H1 (cell line): ENCODE data around the gene CORO1C. TPM values are rescaled to one million over a fixed set of nuclear protein-coding genes. Genes with fewer than 3 reads are reported as not detected.

Experiments used
- CTCF ChIA-PET: fragments of 300-600 bp; sonication (Branson Sonifier 250); formaldehyde crosslinking; loops from one replicate; lab custom pipeline; 2021; ENCODE audit not compliant: partially characterized antibody; lab: Charles Lee
- POLR2A ChIA-PET: fragments of 300-600 bp; sonication (Branson Sonifier 250); formaldehyde crosslinking; loops from one replicate; lab custom pipeline; 2021; ENCODE audit warnings: inconsistent platforms; ENCODE audit not compliant: partially characterized antibody; lab: Charles Lee
- DNase-seq, 2 experiments: peaks; one replicate each; pipeline versions ENCODE4 v3.0.0 to v3.0.0-alpha.2; 2010 to 2022; ENCODE audit warnings: low spot score in 2 of 2, low read depth in 1 of 2, mixed read lengths in 1 of 2
- FAIRE-seq: peaks from 2 replicates; lab custom pipeline; 2011; peaks lifted over from hg19 to GRCh38; lab: Jason Lieb, UNC
- H2AFZ ChIP-seq: 2 replicates; pipeline ENCODE4 v1.8.1; 2012; ENCODE audit warnings: low read length, inconsistent platforms
- H2AK5ac ChIP-seq: 2 replicates; pipeline ENCODE4 v1.6.1; 2013; ENCODE audit warnings: low read depth, low read length
- H2BK120ac ChIP-seq: replicated peaks from 2 replicates; pipeline ENCODE3; 2013; ENCODE audit warnings: low read depth, low read length, inconsistent platforms
- H2BK12ac ChIP-seq: 2 replicates; pipeline ENCODE4 v1.6.1; 2013; ENCODE audit warnings: low read depth, low read length
- H2BK15ac ChIP-seq: 2 replicates; pipeline ENCODE4 v1.6.1; 2013; ENCODE audit warnings: low read length
- H2BK20ac ChIP-seq: 2 replicates; pipeline ENCODE4 v1.6.1; 2013; ENCODE audit warnings: low read length
- H2BK5ac ChIP-seq: 2 replicates; pipeline ENCODE4 v1.6.1; 2013; ENCODE audit warnings: low read depth, low read length
- H3K14ac ChIP-seq: 2 replicates; pipeline ENCODE4 v1.6.1; 2013; ENCODE audit warnings: inconsistent platforms; ENCODE audit not compliant: insufficient read length
- H3K18ac ChIP-seq: 2 replicates; pipeline ENCODE4 v1.6.1; 2013; ENCODE audit warnings: low read length; ENCODE audit errors: extremely low read depth
- H3K23ac ChIP-seq: 2 replicates; pipeline ENCODE4 v1.6.1; 2013; ENCODE audit warnings: inconsistent platforms; ENCODE audit not compliant: insufficient read length
- H3K23me2 ChIP-seq: 2 replicates; pipeline ENCODE4 v1.6.1; 2013; ENCODE audit warnings: low read depth, low read length
- H3K27ac ChIP-seq: 2 replicates; pipeline ENCODE4 v1.6.1; 2011; ENCODE audit warnings: low read depth, low read length, inconsistent platforms
- H3K27me3 ChIP-seq, 4 experiments: replicated peaks in 1 of 4; 1 replicate in 1 of 4; 2 replicates in 3 of 4; pipeline versions ENCODE4 v1.6.1 to v1.8.1; 2011 to 2013; ENCODE audit warnings: low read length in 3 of 4, mild to moderate bottlenecking in 3 of 4, inconsistent platforms in 2 of 4, mixed read lengths in 2 of 4, moderate library complexity in 1 of 4; ENCODE audit not compliant: control insufficient read depth in 3 of 4, insufficient read depth in 3 of 4; ENCODE audit errors: extremely low read depth in 1 of 4
- H3K36me3 ChIP-seq, 4 experiments: 2 replicates each; pipeline versions ENCODE4 v1.6.1 to v1.8.1; 2011 to 2013; ENCODE audit warnings: mild to moderate bottlenecking in 4 of 4, low read length in 3 of 4, moderate library complexity in 2 of 4, control low read depth in 1 of 4, inconsistent platforms in 1 of 4; ENCODE audit not compliant: insufficient read depth in 4 of 4, control insufficient read depth in 2 of 4
- H3K4ac ChIP-seq: replicated peaks from 2 replicates; pipeline ENCODE3; 2013; ENCODE audit warnings: low read length, low read depth, mixed read lengths, inconsistent platforms; ENCODE audit not compliant: insufficient read length
- H3K4me1 ChIP-seq, 4 experiments: replicated peaks in 1 of 4; 1 replicate in 1 of 4; 2 replicates in 3 of 4; pipeline versions ENCODE4 v1.6.1 to v1.8.1; 2011 to 2013; ENCODE audit warnings: low read length in 3 of 4, inconsistent platforms in 2 of 4, mixed read lengths in 1 of 4; ENCODE audit not compliant: insufficient read depth in 4 of 4, control insufficient read depth in 3 of 4
- H3K4me2 ChIP-seq, 2 experiments: 2 replicates each; pipeline versions ENCODE4 v1.6.1 to v1.8.1; 2011 to 2013; ENCODE audit warnings: low read depth in 2 of 2, low read length in 2 of 2, control low read depth in 1 of 2, inconsistent platforms in 1 of 2, mild to moderate bottlenecking in 1 of 2; ENCODE audit not compliant: insufficient read depth in 1 of 2
- H3K4me3 ChIP-seq, 4 experiments: fragments of 200-600, 300-600 bp in 1 of 4; sonication (generic), shearing (Covaris generic), sonication (Bioruptor Twin) in 1 of 4; 2 replicates each; pipeline versions ENCODE4 v1.5.1 to v1.8.1; 2011 to 2016; ENCODE audit warnings: low read length in 4 of 4, low read depth in 3 of 4, control low read depth in 2 of 4, inconsistent platforms in 2 of 4, mild to moderate bottlenecking in 2 of 4, mixed read lengths in 1 of 4, moderate library complexity in 1 of 4; ENCODE audit not compliant: insufficient read depth in 2 of 4; ENCODE audit errors: extremely low read depth in 1 of 4
- H3K56ac ChIP-seq: replicated peaks from 2 replicates; pipeline ENCODE3; 2013; ENCODE audit warnings: low read depth, mild to moderate bottlenecking, mixed read lengths, low read length, inconsistent platforms; ENCODE audit not compliant: insufficient read length
- H3K79me1 ChIP-seq: 2 replicates; pipeline ENCODE4 v1.6.1; 2013; ENCODE audit warnings: low read depth, low read length, control low read depth
- H3K79me2 ChIP-seq, 2 experiments: 2 replicates each; pipeline versions ENCODE4 v1.6.1 to v1.8.1; 2012 to 2013; ENCODE audit warnings: low read length in 2 of 2, mild to moderate bottlenecking in 2 of 2, inconsistent platforms in 1 of 2; ENCODE audit not compliant: insufficient read depth in 2 of 2, control insufficient read depth in 1 of 2
- H3K9ac ChIP-seq, 4 experiments: replicated peaks in 1 of 4; 1 replicate in 1 of 4; 2 replicates in 3 of 4; pipeline versions ENCODE4 v1.6.1 to v1.8.1; 2011 to 2013; ENCODE audit warnings: low read depth in 3 of 4, low read length in 3 of 4, control low read depth in 2 of 4, mild to moderate bottlenecking in 2 of 4, moderate library complexity in 2 of 4, inconsistent platforms in 1 of 4; ENCODE audit errors: extremely low read depth in 1 of 4
- H3K9me3 ChIP-seq, 2 experiments: 2 replicates each; pipeline versions ENCODE4 v1.6.1 to v1.8.1; 2012 to 2013; ENCODE audit warnings: mild to moderate bottlenecking in 2 of 2, moderate library complexity in 2 of 2, control low read depth in 1 of 2, inconsistent platforms in 1 of 2, low read depth in 1 of 2, low read length in 1 of 2, mixed read lengths in 1 of 2; ENCODE audit not compliant: insufficient read depth in 2 of 2
- H4K20me1 ChIP-seq, 2 experiments: replicated peaks in 1 of 2; 2 replicates each; pipeline versions ENCODE3 to v1.8.1; 2011 to 2013; ENCODE audit warnings: inconsistent platforms in 2 of 2, low read length in 2 of 2, mild to moderate bottlenecking in 1 of 2; ENCODE audit not compliant: insufficient read depth in 2 of 2, control insufficient read depth in 1 of 2
- H4K5ac ChIP-seq: 2 replicates; pipeline ENCODE4 v1.6.1; 2013; ENCODE audit warnings: low read length, low read depth, mixed read lengths, inconsistent platforms; ENCODE audit not compliant: insufficient read length
- H4K8ac ChIP-seq: 2 replicates; pipeline ENCODE4 v1.8.0; 2013; ENCODE audit warnings: mild to moderate bottlenecking, moderate library complexity, low read length, inconsistent platforms; ENCODE audit not compliant: insufficient read depth; ENCODE audit errors: extremely low read depth
- H4K91ac ChIP-seq: replicated peaks from 2 replicates; pipeline ENCODE3; 2013; ENCODE audit warnings: low read length, mixed read lengths, inconsistent platforms; ENCODE audit not compliant: insufficient read length
- ASH2L ChIP-seq: fragments of 200-600, 300-600 bp; sonication (generic); IDR thresholded peaks from one replicate; pipeline ENCODE4 v1.7.1; 2017; ENCODE audit warnings: low read length
- BACH1 ChIP-seq: IDR thresholded peaks from 2 replicates; pipeline ENCODE4 v1.6.1; 2012; ENCODE audit warnings: low read length, improper control_type of control experiment
- CBX5 ChIP-seq: fragments of 300-800, 300-1000 bp; sonication (generic); IDR thresholded peaks from 2 replicates; pipeline ENCODE4 v1.7.1; 2016; ENCODE audit warnings: antibody characterized with exemption, low read length, low read depth
- CHD2 ChIP-seq: IDR thresholded peaks from 2 replicates; pipeline ENCODE4 v1.6.1; 2012; ENCODE audit warnings: low read length, improper control_type of control experiment
- EGR1 ChIP-seq: IDR thresholded peaks from 2 replicates; pipeline ENCODE4 v1.6.1; 2011; ENCODE audit warnings: low read depth, low read length, borderline replicate concordance
- FOSL1 ChIP-seq: IDR thresholded peaks from 2 replicates; pipeline ENCODE4 v1.6.1; 2011; ENCODE audit warnings: mild to moderate bottlenecking, low read depth, low read length, moderate library complexity; ENCODE audit not compliant: insufficient read depth
- GTF2F1 ChIP-seq: IDR thresholded peaks from 2 replicates; pipeline ENCODE4 v1.6.1; 2012; ENCODE audit warnings: low read depth, low read length, improper control_type of control experiment, borderline replicate concordance
- KDM4A ChIP-seq: IDR thresholded peaks from one replicate; pipeline ENCODE4 v1.7.1; 2012; ENCODE audit warnings: low read depth, mild to moderate bottlenecking, moderate library complexity, low read length, inconsistent platforms; ENCODE audit not compliant: severe bottlenecking
- NRF1 ChIP-seq: IDR thresholded peaks from 2 replicates; pipeline ENCODE4 v1.6.1; 2011; ENCODE audit warnings: mild to moderate bottlenecking, low read depth, low read length, improper control_type of control experiment
- SAP30 ChIP-seq: fragments of 300-600 bp; sonication (generic); IDR thresholded peaks from 2 replicates; pipeline ENCODE4 v1.7.1; 2012; ENCODE audit warnings: low read length, moderate library complexity, mild to moderate bottlenecking, inconsistent platforms; ENCODE audit not compliant: insufficient read depth, insufficient replicate concordance
- SP2 ChIP-seq: IDR thresholded peaks from 2 replicates; pipeline ENCODE4 v1.6.1; 2012; ENCODE audit warnings: mild to moderate bottlenecking, low read length, inconsistent platforms
- SP4 ChIP-seq: IDR thresholded peaks from 2 replicates; pipeline ENCODE4 v1.6.1; 2012; ENCODE audit warnings: low read length, inconsistent platforms
- SUZ12 ChIP-seq: fragments of 200-600 bp; sonication (generic); IDR thresholded peaks from 2 replicates; pipeline ENCODE4 v1.6.1; 2012; ENCODE audit warnings: mild to moderate bottlenecking, inconsistent platforms, low read length, moderate library complexity, mixed read lengths
- WGBS, 2 experiments: shearing (Covaris generic) in 1 of 2; methylation state at CpG; one replicate each; pipeline versions ENCODE4 v1.1.6 to v1.1.7; 2013 to 2015; ENCODE audit warnings: low lambda C conversion rate in 2 of 2, mixed read lengths in 2 of 2, inconsistent platforms in 1 of 2, low coverage in 1 of 2, missing lambda C conversion rate in 1 of 2; ENCODE audit not compliant: insufficient replicate concordance in 2 of 2, insufficient coverage in 1 of 2, insufficient read length in 1 of 2; ENCODE audit errors: extremely low coverage in 1 of 2, missing lambda C conversion rate in 1 of 2; 5-methylcytosine and 5-hydroxymethylcytosine counted together
- polyA plus RNA-seq, 7 experiments: library from polyadenylated mRNA; depleted of rRNA in 3 of 7; stranded (reverse) in 5 of 7; unstranded in 2 of 7; fragments of >200 nt in 5 of 7; fragments of 200-250 nt in 2 of 7; gene quantifications; 1 replicate in 5 of 7; 2 replicates in 1 of 7; 4 replicates in 1 of 7; pipeline versions ENCODE4 v1.2.1 to v1.2.3, GENCODE V29; 2011 to 2013; ENCODE audit warnings: missing spikeins in 2 of 7, mixed read lengths in 2 of 7
- total RNA-seq: library from RNA; stranded (reverse); fragmentation: NEBNext Ultra II Directional; extraction: Animal tissue kit (Norgen Biotek cat#: 25700); gene quantifications from 2 replicates; pipeline ENCODE4 v1.2.1, GENCODE V29; 2021

Gene CORO1C
- total and polyA plus RNA-seq, 2 of the 8 experiments (the other 6 are each of a cell fraction or from before 2014, with no cell fraction given): 72.7 to 120 TPM

DNA sequence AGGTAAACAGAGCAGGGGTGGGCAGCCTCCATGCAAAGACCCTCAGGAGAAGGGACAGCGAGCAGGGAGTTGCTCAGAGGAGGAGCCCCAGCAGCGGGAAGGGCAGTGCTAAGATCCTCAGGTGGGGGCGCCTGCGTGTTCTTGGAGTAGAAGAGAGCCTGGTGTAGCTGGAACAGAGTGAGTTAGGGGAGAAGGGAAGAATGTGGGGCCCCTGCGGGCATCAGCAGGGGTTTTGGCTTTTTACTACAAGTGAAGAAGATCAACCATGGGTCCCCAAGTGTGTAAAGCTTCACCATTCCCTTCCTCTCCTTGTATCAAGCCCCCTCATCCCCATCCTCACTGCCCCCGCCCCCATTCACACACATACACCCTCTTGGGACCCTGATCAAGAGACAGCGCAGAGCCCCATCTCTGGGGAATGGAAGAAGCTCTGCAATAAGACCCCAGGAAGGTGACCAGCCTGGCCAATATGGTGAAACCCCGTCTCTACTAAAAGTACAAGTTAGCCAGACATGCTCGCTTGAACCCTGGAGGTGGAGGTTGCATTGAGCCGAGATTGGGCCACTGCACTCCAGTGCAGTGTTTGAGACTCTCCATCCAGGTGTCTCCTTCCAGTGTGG, 123.2 kb downstream of the CORO1C start:
- FAIRE-seq: no peak
- H3K56ac ChIP-seq: no peak overlapping the region
- no peak for TF ChIP-seq FOSL1
- TF ChIP-seq CHD2: no peak
- no peak for TF ChIP-seq KDM4A
- no peak for TF ChIP-seq CBX5
- no peak for TF ChIP-seq SUZ12
- TF ChIP-seq SP4: no peak
- no peak for TF ChIP-seq GTF2F1
- TF ChIP-seq SAP30: no peak
- TF ChIP-seq NRF1: no peak
- no peak for TF ChIP-seq BACH1
- no peak for TF ChIP-seq SP2
- TF ChIP-seq EGR1: no peak
- TF ChIP-seq ASH2L: no peak

More for the DNA sequence above, 123.2 kb downstream of the CORO1C start:
- peaks cover 0 to 9% (median 0%) of the 10 kb centered on the region in 4 experiments; a peak in 3 of 7 replicates for H3K4me1 ChIP-seq
- WGBS, 2 experiments: 77% methylated on average over 10 of the region's 10 CpGs; no CpG with 5 or more reads in 1 of the 2 experiments
- no peaks in the 10 kb centered on the region for H3K79me1 ChIP-seq
- no peak for DNase-seq
- no peak overlapping the region for H2BK12ac ChIP-seq
- H3K9me3 ChIP-seq: no peaks in the 10 kb centered on the region
- CTCF ChIA-PET: interaction anchor here (1.0 to 22.5 kb wide), 7 partner anchors 10 to 196 kb away, joined by 3 to 523 read pairs (median 3); partner anchors contain the start of genes ISCU, SART3 and TMEM119
- POLR2A ChIA-PET: interaction anchor here (0.6 to 1.4 kb wide), 7 partner anchors 10 to 159 kb away, joined by 3 to 4 read pairs (median 3); partner anchors contain the start of genes ISCU and TMEM119
- H3K79me2 ChIP-seq: no peaks in the 10 kb centered on the region
- no peaks in the 10 kb centered on the region for H4K20me1 ChIP-seq
- H4K5ac ChIP-seq: no peak overlapping the region
- no peaks in the 10 kb centered on the region for H3K27me3 ChIP-seq
- H3K4me2 ChIP-seq: no peak overlapping the region
- no peak overlapping the region for H2AK5ac ChIP-seq
- no peak overlapping the region for H2AFZ ChIP-seq
- no peak overlapping the region for H3K4me3 ChIP-seq
- no peak overlapping the region for H4K91ac ChIP-seq
- no peak overlapping the region for H3K4ac ChIP-seq
- H2BK15ac ChIP-seq: peak overlapping the region; percentile 46; the same call in 1 of the 2 replicates
- no peak overlapping the region for H3K18ac ChIP-seq
- H4K8ac ChIP-seq: no peak overlapping the region
- 0 out of 2 replicates have a peak overlapping the region, but pooled peaks have one; percentile 18 for H2BK20ac ChIP-seq
- H3K14ac ChIP-seq: no peak overlapping the region
- H2BK120ac ChIP-seq: no peak overlapping the region
- H3K23ac ChIP-seq: no peak overlapping the region
- no peak overlapping the region for H3K27ac ChIP-seq
- H3K36me3 ChIP-seq: no peaks in the 10 kb centered on the region
- H2BK5ac ChIP-seq: no peak overlapping the region
- H3K23me2 ChIP-seq: peaks cover 9% of the 10 kb centered on the region; the same call in 1 of the 2 replicates
- no peak overlapping the region for H3K9ac ChIP-seq
